ENCODE measurements around the gene MRPL43.

The MRPL43 gene

GRCh38 chr10:100962351-100963080 lies 24.8 kb downstream of the MRPL43 start:
- DNase-seq, result no peak

DNA sequence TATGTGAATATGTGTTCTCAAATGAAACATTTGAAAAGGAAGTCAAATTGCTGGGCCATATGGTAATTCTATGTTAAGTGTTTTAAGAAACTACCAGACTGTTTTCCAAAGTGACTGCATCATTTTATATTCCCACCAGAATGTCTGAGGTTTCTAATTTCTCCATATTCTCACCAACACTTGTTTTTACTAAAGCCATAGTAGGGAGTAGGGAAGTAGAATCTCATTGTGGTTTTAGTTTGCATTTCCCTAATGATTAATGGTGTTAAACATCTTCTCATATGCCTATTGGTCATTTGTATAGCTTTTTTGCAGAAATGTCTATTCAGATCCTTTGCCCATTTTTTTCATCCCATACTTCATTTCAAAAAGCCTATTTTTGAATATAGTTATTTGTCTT lies 27.0 kb downstream of the MRPL43 start:
- no peak for DNase-seq

DNA sequence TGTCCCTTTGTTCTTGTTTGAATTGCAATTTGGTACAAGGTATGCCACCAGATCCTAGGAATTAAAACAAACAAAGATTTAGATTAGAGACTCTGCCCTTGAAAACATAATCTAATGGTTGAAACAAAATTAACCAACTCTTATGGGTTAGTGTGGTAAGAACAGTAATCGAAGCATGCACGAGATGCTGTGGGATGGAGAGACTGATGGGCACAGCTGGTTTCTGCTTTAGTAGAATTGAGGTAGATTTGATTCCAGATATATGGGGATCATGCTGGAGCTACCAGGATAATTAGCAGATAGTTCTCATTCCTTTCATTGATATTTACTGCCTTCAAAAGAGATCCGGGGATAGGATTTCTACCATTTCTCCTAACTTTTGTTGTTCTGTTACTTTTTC lies 38.4 kb downstream of the MRPL43 start:
- no peak for DNase-seq

- DNase-seq, result no peak
Measured at GRCh38 chr10:100945754-100946153, 41.5 kb downstream of the MRPL43 start.

DNA sequence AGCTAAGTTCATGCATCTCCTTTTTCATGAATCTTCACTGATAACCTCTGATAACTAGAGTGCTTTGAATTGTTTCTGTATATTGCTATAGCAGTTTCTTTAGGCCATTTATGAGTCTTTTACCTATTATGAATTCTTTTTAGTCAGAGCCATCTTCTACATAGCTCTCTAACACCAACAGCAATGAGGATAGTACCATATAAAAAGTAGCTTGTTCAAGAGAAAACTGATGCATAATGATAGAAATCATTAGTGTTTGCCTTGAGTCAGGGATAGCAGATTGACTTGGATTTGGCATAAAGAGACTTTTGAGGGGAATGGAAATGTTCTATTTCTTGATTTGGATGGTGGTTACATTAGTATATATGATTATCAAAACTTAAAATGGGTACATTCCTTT lies 43.8 kb downstream of the MRPL43 start:
- no peak for DNase-seq

GRCh38 chr10:100942229-100942628 lies 45.1 kb downstream of the MRPL43 start:
- DNase-seq, result no peak

DNA sequence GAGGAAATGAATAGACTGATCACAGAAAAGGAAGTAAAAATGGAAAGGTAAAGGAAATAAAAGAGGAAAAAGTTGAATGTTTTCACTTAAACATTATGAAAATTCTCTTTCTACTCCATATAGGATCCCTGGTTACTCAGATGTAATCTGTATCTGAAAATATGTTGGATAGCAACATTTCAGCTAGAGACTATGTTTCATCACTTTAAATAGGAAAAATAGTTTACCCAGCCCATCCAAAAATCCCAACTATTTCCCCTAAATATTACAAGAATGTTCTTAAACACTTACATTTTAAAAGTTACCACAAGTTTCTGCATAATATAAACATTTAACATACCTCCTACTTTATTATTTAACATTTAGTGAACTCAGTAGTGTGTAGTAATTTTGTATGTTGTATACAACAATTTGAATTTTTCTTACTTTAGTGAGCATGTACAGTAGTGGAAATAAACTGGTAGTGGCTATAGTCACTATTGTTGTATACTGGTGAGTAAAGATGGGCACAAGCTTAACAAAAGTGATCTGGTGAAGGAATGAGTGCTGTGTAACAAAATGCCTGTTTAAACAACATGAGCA lies 47.4 kb downstream of the MRPL43 start:
- no peak for DNase-seq
